NCI-H526 (cell line): ENCODE results near the gene ULBP1.
"Not testable (repeated sequence)": the region's sequence is repeated elsewhere in the genome, so short reads cannot be mapped to it uniquely, and the experiment has no call there.

Experiments
- DNase-seq, 2 experiments: peaks; one replicate each; lab custom pipeline; 2025; lab: John Stamatoyannopoulos, UW

Gene ULBP1, protein sequence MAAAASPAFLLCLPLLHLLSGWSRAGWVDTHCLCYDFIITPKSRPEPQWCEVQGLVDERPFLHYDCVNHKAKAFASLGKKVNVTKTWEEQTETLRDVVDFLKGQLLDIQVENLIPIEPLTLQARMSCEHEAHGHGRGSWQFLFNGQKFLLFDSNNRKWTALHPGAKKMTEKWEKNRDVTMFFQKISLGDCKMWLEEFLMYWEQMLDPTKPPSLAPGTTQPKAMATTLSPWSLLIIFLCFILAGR

DNA sequence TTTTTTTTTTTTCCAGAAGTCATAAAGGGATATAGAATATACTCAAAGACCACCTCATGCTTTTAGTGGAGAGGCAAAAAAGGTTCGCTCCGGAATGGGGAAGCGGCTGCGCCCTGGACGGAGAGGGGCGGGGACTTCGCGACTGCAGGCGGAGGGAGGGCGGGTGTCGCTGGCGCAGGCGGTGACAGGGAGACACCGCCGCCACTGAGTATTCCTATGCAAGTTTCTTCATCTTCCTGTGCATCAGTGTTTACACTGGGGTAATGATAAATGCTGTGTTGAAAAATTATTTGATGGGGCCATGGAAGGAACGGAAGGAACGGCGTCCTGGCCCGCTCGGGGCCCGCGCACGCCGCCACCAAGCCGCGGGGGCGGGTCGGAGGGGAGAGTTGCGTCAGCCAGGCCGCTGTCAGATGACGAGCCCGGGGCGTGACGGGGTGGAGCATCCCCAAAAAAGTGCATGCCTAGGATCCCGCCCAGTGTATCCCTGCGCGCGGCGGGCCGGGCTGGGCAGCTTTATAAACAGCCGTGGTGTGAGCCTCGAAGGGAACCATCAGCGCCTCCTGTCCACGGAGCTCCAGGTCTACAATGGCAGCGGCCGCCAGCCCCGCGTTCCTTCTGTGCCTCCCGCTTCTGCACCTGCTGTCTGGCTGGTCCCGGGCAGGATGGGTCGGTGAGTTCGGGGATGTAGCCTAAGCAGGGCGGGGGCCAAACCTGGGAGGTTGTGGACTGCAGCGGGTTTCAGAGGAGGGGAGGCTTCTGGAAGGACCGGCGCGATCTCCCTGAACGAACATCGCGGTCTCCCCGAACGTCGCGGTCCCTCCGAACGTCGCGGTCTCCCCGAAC lies at the start of gene ULBP1:
Gene ULBP1 (plus strand): TSS at position 482 of the 846 bp plus-strand sequence. CDS start 107 bp downstream, at position 589.
- peak; percentile 14 to 75 for DNase-seq

DNA sequence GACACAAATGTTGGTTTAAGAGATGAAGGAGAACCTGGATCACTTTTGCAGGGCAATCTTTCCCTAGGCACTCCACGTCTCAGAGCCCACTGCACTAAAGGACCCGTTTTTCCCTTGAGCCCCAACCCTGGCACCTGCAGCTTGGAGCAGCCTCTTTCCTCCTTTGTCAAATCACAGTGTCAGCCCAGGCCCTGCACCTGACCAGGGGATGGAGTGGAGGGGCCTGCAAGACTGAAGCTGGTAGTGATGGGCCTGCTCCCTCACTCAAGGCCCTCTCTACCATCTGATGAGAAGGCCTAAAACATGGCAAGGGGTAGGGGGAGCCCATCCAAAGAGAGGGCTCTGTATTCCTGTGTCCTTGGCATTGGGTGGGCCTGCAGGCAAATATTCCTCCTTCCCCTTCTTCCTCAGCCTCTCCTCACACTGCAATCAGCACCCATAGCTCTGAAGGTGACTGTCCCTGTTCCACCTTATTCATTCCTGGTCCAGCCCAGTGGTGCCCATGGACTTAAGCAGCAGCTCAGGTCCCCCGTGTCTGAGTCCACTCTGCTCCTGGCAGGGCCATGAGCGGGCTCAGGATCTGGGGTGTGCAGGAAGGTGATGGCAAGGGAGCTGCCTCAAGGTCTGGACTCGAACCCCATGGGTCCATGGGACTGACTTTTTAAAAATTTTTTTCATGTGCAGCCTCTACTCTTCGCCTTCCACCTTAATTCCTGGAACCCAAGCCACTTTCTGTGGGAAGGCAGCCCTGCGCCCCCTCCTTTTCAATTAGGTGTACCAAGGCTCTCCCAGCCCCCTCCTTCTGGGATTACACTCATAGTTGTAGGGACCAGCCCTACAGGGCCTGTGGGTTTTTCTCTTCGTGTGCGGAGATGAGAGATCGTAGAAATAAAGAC lies 47.5 kb upstream of the ULBP1 start:
- no peak for DNase-seq

DNA sequence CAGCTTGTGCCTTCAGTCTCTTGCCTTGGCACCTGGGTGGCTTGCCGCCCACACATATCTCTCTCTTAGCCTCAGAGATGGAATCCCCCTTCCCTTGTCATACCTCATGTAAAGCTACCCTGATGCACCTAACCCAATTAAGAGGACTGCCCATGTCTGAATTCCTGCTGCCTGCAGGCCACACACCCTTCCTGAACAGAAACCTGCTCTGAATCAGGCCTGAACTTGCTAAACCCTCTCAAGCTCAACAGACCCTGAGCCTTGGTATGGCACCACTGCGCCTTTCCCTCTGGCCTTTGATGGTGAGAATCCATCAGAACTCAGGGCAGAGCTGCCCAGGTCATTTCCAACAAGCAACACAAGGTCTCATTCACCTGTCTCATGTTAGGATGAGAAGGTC lies 46.1 kb upstream of the ULBP1 start:
- DNase-seq: no peak

DNA sequence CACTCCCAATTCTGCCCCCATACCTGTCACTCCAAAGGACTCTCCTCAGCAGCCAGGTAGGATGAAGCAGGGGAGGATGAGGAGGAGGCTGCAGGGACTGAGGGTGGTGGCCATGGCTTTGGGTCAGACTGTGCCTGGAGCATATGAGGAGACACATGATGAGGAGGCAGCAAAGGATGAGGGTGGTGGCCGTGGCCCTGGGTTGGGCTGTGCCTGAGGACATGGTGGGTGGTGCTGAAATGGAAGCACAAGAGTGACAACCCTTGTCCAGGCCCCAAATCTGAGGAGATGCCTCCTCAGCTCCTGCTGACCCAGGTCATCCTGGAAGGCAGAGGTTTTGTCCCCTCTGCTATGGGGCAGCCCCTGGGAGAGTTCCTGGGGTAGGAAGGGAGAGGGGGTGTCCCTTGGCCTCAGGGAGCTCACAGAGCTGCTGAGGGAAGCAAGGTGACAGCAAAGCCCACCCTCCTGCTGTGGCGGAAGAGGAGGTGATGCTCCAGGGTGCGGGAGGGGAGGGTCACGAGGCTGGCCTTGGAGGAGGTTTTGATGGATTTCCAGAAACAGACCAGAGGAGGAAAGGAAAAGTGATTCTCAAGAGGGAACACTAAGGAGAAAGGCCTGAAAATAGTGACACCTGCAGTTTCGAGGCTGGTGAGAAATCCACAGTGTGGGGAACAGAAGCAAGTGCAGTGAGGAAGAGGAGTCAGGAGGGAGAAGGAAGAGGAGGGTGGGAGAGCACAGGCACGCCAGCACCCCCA lies 45.4 kb upstream of the ULBP1 start:
- DNase-seq: no peak

DNA sequence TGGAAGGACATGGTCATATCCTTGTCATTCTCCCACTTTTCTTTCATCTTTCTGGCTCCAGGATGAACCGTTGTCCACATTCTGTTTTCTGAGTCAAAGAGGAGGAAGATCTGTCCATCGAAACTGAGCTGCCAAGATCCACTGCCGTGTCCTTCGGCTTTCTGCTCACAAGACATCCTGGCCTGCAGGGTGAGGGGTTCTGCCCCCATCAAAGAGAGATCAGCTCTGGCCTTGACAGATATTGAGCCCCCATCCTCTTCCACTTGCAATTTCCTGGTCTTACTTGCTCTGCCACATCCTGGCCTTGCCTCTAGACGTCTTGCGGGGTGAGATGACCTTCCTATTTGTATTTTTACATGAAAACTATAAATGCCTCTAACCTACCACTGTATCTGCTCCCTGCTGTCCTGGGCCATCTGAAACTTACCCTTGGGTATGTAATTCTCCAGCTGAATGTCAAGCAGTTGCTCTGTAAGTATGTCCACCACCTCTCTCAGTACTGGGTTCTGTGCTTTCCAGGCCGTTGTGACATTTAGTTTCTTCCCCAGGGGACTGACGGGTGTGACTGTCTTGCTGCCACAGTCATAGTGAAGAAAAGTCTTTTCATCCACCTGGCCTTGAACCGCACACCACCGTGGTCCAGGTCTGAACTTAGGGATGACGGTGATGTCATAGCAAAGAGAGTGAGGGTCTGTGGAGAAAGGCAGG lies 44.5 kb upstream of the ULBP1 start:
- not testable (repeated sequence) for DNase-seq

DNA sequence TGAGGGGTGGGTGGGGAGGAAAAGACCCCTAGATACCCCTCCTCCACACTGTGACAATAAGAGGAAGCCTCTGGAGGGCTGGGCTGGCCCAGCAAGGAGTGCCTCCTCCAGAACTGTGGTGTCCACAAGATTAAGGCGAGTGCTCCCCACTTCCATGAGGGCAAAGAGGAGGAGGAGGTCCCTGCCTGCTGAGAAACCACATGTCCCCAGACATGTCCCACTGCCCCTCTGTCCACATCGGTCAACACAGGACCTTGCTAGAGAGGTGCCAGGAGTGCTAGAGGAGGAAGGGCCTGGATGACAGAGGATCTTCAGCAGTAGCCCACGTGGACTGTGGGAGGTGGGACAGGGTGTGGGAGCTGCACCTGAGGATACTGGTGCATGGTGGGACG lies 43.9 kb upstream of the ULBP1 start:
- DNase-seq: no peak

DNA sequence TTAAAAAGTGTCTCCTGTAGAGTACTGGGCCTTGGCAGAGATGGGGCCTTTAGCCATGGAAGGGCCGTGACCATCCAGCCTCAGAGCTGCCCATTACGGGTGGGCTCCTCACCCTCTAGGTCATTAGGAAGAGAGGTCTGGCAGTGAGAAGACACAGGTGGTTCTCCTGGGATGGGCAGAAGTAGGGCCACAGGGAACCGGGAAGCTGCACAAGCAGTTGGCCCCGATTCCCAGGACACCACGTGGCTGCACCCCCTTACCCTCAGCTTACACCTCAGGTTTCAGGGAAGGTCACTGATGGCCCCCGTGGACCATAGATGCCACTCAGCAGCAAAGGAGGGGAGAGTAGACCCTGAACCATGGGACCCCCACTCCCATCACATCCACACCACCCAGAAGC lies 42.4 kb upstream of the ULBP1 start:
- DNase-seq: no peak

DNA sequence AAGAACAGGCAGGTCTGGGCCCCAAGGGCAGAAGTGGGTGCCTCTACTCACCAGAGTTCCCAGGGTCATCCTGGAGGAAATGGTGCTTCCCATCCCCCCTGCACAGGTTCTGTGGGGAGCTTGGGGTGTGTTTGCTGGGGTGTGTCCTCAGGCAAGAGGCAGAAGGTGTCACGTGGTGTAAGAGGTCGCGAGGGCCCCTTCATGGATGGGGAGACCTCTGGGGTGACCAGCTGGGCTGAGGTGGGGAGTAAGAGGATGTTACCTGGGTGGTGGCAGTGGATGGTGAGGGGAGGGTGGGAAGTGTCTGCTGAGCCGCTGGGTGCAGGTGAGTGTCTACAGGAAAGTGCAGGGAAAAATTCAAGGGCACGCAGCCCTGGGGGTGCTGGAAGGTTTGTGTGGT lies 41.7 kb upstream of the ULBP1 start:
- not testable (repeated sequence) for DNase-seq

DNA sequence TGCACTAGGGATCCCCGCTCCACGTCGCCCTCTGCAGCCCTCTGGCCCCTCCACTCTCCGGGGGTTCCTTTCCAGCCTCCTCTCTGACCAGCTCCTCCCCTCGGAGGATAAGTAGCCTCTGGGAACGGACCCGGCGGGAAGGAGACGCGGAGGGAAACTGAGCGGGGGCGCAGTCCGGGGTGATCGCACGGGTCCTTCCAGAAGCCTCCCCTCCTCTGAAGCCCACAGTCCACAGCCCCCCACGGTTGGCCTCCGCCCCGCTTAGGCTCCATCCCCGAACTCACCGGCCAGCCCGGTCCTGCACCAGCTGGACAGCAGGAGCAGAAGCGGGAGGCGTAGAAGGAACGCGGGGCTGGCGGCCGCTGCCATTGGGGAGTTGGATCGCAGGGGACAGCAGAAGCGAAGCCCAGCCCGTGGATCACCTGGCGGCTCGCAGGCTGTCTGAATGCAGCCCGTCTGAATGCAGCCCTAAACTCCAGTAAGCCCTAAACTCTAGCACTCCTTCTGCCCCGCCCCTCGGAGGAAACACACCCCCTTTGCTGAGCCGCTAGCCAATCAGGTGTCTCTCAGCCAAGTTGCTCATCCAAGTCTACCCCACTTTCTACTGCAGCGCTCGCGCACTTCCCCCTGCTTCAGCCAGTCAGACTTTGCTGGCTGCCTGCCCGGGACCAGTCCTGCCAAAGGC lies 41.0 kb upstream of the ULBP1 start, which contains the start of gene RAET1G:
Gene RAET1G (minus strand): TSS at position 480 of the 685 bp plus-strand sequence. CDS start 111 bp downstream, at position 369.
- DNase-seq: peak; percentile 85 to 91

DNA sequence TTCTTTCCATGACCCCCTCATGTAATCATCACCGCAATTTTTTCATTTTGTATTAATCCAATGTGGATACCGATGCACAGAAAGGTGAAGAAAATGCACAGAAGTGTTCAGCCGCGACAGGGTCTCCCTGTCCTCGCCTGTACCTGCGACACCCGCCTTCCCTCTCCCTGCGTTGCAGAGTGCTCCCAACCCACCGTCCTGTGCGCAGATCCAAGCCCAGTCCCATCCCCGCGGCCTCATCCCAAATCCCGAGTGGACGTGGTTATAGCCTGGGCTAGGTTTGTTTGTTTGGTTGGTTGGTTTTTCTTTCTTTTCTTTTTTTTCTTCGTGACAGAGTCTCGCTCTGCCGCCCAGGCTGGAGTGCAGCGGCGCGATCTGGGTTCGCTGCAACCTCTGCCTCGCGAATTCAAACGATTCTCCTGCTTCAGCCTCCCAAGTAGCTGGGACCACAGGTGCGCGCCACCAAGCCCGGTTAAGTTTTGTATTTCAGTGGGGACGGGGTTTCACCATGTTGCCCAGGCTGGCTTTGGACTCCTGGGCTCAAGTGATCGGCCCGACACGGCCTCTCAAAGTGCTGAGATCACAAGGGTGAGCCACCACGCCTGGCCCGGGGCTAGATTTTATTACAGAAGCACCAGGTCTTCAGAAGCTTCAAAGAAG lies 40.3 kb upstream of the ULBP1 start:
- no peak for DNase-seq

DNA sequence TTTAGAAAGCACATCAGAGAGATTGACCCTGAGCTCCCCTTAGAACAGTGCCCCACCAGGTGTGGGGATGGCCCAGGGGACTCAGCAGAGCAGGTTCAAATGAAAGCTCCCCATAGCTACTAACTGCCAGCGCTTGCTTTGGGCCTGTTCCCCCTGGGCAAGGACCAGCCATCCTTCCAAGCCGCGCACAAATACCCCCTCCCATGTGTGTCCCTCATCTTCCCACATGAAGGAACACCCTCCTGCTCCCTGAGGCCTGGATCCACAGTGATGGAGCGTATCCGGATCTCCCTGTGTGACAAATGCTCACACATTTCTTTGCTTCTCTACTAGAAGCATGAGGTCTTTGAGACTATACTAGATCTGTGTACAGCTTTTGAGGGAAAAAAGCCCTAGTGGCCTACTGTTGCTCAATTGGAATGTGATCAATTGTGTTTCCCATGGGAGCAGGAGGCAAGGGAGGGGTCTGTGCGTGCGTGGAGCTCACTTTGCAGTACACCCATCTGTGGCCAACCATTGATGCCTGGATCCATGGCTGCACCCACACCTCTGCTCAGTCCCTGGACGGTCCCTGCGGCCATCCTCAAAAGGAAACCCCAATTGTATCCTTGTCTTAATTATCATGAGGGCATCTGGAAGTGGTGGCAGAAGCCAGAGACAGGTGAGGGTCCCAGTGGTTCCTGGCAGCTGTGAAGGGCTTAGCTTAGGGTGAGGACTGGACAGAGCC lies 39.4 kb upstream of the ULBP1 start:
- no peak for DNase-seq

DNA sequence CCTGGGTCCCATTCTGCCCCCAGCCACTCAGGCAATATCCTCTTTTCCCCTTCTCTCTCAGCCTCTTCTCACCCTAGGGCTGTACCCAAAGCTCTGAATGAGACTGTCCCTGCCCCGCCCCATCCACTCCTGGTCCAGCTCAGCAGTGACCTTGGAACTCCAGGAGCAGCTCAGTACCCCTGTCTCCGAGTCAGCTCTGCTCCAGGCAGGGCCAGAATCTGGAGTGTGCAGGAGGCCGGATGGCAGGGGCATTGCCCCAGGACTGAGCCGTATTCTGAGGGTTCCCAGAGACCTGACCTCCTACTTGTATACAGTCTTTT lies 38.9 kb upstream of the ULBP1 start:
- DNase-seq: no peak

DNA sequence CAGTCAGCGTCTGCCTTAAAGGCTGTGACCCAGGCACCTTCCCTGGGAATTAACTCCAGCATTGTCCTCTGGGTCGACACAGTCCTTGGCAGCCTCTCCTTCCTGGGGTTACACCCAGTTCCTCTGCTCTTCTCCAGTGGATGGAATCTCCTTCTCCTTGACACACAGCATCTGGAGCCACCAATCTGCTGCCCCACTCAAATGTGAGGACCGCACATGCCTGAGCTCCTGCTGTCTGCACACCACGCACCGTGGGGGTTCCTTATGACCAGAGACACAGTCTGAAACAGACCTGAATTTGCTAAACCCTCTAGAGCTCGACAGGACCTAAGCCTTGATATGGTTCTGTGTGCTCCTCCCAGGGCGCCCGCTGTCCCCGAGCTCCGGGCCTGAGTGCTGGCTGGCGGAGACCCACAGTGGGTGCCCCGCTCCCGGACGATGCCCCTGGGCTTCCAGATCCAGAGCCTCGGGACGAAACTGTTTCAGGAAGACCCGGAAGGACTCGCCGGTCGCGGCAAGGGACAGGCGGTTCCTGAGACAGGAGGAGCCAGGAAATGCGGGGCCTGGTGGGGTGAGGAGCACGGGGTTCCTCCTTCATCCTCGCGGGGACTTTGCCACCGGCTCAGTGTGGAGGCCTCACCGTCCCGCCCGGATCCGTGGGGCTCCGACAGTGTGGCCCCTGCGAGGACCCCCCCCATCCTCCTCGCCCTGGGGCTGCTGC lies 38.3 kb upstream of the ULBP1 start:
- peak in 1 of 2 experiments; percentile 51 for DNase-seq

DNA sequence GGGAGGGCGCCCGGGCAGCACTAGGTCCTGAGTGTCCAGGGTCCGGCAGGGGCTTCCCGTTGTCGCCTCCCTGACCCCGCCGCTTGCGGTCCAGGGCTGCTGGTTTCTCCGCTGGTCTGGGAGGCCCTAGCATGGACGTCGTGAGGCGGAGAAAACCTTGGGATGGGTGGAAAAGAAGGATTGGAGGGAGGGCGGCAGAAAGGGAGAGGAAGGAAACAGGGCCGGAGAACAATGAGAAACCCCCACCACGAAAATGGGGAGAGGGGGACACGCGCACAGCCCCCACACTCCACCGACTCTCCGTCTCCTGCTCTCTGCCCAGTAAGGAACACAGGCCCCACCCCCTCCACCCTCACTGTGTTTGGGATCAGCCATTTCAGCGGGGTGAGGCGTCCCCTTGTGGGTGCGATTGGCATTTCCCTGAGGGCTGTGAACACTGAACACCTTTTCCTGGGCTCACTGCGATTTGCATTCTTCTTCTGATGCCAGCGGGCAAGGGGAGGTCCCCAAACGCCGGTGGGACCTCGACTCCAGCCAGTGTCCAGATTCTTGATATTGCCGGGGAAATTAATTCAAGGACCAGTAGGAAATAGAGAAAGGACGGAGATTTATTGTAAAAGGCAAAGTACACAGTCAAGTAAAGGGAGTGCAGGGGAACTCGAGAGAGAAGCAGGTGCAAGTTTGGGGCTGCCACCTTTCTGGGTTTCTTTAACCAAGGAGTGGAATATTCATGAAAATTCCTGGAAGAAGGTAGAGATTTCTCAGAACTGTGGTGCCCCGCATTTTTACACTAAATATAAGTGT lies 37.6 kb upstream of the ULBP1 start:
- peak; percentile 64 to 92 for DNase-seq

DNA sequence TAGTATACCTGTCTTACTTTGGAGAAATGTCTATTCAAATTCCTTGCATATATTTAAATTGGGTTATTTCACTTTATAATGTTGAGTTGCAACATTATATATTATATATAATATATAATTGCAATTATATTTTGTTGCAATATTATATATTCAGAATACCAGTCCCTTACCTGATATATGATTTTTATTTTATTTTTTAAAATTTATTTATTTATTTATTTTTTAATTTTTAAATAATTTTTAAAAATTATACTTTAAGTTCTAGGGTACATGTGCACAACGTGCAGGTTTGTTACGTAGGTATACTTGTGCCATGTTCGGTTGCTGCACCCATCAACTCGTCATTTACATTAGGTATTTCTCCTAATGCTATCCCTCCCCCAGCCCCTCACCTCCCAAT lies 36.7 kb upstream of the ULBP1 start:
- DNase-seq: not testable (repeated sequence)

DNA sequence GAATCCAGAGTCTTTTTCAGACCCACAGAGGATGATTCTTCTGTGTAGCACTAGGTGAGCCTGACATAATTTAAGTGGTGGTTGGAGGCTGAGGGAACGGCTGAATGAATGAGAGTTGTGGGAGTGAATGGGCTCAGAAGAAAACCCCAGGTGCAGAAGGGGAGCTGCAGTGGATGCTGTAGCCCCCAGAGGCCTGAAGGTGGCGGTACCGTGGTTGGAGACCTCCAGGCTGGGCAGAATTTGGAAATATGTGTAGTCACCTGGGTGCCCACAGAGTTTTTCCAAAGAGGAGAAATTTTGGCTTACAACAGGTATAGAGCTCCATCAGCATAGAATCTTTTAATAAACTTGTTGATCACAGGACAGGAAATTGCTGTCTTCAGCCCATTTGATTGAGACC lies 34.3 kb upstream of the ULBP1 start:
- peak in 1 of 2 experiments; percentile 26 for DNase-seq

DNA sequence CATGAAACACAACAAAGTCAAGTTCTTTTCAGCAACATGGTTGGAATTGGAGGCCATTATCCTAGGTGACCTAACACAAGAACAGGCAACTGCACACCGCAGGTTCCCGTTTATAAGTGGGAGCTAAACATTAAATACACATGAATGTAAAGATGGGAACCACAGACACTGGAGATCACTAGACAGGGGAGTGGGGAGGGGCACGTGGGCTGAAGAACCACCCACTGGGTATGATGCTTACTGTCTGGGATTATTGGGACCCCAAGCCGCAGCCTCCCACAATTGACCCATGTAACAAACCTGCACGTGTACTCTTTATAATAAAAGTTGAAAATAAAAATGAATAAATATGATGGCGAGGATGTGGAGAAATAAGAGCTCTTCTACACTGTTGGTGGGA lies 32.2 kb upstream of the ULBP1 start:
- no peak for DNase-seq

DNA sequence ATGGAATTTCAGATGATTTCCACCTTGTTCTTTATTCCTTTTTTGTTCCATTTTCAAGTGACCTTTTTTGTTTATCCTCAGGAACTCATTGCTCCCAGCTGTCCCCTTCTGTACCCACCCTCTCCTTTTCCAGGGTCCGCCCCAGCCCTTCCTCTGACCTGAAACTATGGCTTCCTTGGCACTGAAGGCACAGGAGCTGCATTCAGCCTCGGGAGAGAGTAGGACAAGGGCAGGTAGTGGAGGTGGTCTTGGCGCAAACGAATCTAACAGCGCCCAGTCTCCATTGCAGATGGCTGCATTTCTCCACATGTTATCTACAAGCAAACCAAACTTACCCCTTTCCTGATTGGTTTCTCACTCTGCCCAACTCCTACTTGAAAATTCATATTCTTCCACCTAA lies 30.7 kb upstream of the ULBP1 start:
- DNase-seq: no peak
